HG03520 (cell line): Measurements from ENCODE around the gene ZFHX3.
"Not testable (repeated sequence)": the region's sequence is repeated elsewhere in the genome, so short reads cannot be mapped to it uniquely, and the experiment has no call there.

Experiments
- ATAC-seq: cut with Tn5 transposase; IDR thresholded peaks from one replicate; pipeline ENCODE4 v1.9.1; 2021; ENCODE audit warnings: mild to moderate bottlenecking, moderate library complexity; ENCODE audit not compliant: unreplicated experiment

ZFHX3 gene

GRCh38 chr16:73000907-73001521 lies 46.9 kb downstream of the ZFHX3 start:
- ATAC-seq, result no peak

- ATAC-seq, result no peak
Observed at GRCh38 chr16:73000020-73000906, 47.7 kb downstream of the ZFHX3 start.

GRCh38 chr16:72999541-73000019 lies 48.3 kb downstream of the ZFHX3 start:
- ATAC-seq, result no peak

- no peak for ATAC-seq
Observed at GRCh38 chr16:72997141-72997542, 50.8 kb downstream of the ZFHX3 start.

GRCh38 chr16:72996291-72997062 lies 51.5 kb downstream of the ZFHX3 start:
- no peak for ATAC-seq

GRCh38 chr16:72995882-72996270 lies 52.1 kb downstream of the ZFHX3 start:
- not testable (repeated sequence) for ATAC-seq

GRCh38 chr16:72995151-72995881 lies 52.6 kb downstream of the ZFHX3 start:
- ATAC-seq, result no peak

- ATAC-seq, result no peak
Observed at GRCh38 chr16:72992142-72992601, 55.8 kb downstream of the ZFHX3 start.

- no peak for ATAC-seq
Observed at GRCh38 chr16:72991644-72992043, 56.3 kb downstream of the ZFHX3 start.

GRCh38 chr16:72991211-72991610 lies 56.7 kb downstream of the ZFHX3 start:
- ATAC-seq, result no peak

GRCh38 chr16:72990571-72990970 lies 57.4 kb downstream of the ZFHX3 start:
- no peak for ATAC-seq

GRCh38 chr16:72989579-72990551 lies 58.1 kb downstream of the ZFHX3 start:
- no peak for ATAC-seq

- not testable (repeated sequence) for ATAC-seq
Observed at GRCh38 chr16:72989203-72989578, 58.7 kb downstream of the ZFHX3 start.

- no peak for ATAC-seq
Observed at GRCh38 chr16:72988569-72988968, 59.4 kb downstream of the ZFHX3 start.

GRCh38 chr16:72987480-72987901 lies 60.4 kb downstream of the ZFHX3 start:
- no peak for ATAC-seq

GRCh38 chr16:72985995-72986394 lies 61.9 kb downstream of the ZFHX3 start:
- ATAC-seq, result no peak

- no peak for ATAC-seq
Observed at GRCh38 chr16:72985148-72985941, 62.6 kb downstream of the ZFHX3 start.

- ATAC-seq, result no peak
Observed at GRCh38 chr16:72983728-72984350, 64.1 kb downstream of the ZFHX3 start.
